GM18858 (cell line): Measurements from ENCODE around the gene APOL4.
"Not testable (repeated sequence)": the region's sequence is repeated elsewhere in the genome, so short reads cannot be mapped to it uniquely, and the experiment has no call there.

ENCODE experiments used
- ATAC-seq: cut with Tn5 transposase; IDR thresholded peaks from one replicate; pipeline ENCODE4 v1.9.1; 2021; ENCODE audit not compliant: unreplicated experiment

Gene APOL4

DNA sequence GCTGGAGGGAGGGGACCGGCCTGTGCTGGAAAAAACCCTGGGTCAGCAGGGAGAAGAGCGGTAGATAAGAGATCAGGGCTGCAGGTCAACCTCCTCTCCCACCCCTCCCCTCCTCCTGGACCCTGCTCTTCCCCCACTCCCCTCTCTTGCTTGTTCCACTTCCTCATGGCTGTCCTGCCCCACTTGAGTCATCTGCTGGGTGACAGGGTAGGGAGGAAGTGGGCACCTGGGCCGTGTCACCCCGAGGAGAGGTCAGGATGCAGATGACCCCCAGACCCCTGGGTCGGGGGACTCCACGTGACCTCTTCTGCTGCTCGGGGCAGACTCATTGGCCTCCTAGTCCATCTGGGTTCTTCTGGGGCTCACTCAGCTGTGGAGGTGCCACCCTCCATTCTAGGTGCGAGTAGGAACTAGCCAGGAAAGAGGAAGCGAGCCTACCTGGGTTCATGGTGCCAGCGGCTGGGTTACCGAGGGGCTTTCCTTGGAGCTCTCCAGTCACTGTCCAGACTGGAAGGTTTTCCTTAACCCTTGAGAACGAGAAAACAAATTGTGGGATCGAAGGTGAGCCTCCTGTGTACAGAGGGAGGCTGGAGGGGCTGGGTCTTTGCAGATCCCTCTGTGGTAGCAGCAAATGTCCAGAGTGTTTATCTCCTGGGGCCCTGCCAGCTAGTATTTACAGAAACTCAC lies 31.2 kb upstream of the APOL4 start:
- ATAC-seq: no peak

DNA sequence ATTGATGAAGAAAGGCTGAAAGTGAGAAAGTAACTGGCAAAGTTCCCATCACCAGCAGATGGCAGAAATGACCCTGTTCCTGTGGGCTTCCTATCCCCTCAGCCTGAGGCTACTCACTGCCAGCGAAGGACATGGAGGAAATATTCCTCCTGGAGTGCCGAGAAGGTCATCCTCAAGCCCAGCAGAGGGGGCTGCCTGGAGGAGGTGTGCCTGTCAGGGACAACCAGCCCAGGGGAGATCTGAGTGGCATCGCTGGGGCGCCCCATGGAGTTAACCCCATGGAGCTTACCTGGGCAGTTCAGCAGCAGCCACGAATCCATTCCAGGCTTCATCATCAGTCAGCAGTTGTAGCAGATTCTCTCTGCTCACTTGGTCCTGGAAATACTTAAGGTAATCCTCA lies 29.4 kb upstream of the APOL4 start:
- not testable (repeated sequence) for ATAC-seq

DNA sequence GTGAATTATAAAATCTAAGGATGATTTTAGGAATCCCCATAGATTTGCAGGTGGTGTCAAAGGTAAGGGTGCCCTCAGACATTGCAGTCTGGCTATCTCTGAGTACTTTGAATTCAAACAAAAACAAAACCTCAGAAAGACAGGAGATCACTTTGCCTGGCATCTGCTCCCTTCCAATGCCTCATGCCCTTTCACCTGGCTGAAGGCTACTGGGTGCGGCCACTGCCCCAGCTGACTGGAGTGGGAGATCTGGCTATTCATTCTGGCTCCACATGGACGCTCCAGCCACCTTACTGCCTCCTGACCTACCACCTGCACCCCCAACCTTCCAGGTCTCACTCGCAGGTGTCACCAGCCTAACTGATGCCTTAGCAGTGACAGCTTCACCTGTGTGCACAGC lies 28.0 kb upstream of the APOL4 start:
- not testable (repeated sequence) for ATAC-seq

DNA sequence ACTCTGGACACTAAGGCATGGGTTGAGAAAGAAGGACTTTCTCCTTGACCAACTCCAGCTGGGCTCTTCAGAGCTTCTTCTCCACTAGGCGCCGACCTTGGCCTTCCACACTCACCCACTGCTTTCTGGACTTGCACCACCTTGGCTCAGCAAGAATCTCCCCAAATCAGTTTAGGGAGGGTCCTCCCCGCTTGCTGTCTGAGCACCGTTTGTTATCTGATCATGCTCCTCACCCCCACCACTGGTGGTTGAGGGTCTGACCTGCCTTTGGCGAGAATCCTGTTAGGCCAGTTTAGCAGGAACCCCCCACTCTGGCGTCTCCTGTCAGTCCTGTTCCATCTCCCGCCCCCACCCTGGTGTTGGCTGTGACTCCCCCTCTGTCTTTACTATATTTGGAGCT lies 27.3 kb upstream of the APOL4 start:
- no peak for ATAC-seq

DNA sequence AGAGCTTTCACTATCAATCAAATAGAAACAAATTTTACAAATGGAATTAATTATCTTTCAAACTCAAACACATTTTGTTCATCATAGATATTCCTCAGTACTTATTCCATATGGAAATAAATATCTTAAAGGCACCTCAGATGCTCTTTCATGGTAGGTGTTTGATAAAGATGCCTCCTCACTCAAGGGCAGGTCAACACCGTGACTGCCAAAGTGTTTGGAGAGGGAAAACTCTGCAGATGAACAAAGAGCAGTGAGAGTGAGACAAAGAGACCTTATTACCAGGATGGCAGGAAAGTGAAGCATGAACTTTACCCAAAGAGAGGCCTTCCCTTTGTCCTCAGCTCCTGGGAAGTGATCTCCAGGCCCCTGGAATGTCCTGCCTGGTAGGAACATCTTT lies 26.8 kb upstream of the APOL4 start:
- ATAC-seq: not testable (repeated sequence)

DNA sequence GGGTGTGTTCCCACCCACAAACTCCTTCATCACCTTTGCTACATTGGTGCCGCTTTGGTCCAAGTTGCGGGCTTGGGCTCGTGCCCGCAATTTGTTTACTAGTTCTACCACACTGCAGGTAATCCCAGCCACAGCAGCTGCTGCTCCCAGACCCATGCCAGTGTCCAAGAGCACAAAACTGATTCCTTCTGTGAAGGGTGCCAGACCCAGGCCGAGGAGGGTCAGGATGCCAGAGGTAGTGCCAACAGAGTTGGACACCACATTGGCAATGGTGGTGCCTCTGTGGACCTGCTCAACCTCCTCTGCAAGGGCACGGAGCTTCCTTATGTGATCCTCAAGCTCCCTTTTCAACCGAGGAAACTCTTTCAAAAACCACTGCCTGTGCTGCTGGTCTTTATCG lies 26.2 kb upstream of the APOL4 start:
- ATAC-seq: no peak

DNA sequence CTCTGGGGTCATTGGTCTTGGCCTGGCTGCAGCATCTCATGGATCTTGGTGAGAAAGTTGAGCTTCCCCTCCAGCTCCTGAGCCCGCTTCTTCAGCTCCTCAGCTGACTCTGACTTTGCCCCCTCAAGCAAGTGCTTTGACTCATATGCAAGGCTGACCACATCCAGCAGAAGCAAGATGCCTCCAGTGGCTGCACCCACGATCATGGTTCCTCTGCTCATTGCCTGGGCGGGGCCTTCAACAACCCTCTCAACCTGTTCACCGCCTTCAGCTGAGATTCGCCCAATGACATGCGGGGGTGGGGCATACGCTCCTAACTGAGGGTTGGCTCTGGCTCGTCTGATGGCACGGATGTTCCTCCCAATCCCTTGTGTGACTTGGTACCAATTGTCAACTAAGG lies 25.8 kb upstream of the APOL4 start:
- no peak for ATAC-seq

DNA sequence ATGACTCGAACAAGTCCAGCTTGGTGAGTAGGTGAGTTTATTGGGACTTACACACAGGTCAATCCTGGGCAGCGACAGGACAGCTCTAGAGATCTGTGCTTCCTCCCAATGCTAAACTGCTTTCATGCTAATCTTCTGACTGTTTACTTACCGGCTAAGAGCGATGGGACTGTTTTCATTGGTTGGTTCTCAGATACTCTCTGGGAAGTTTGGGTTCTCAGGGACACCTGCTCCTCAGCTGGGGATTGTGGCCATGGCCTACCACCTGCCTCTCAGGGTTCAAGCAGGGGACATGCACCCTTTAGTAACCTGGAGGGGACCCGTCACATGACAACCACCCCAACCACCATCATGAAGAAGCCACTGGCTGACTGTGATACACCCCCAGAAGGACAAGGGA lies 24.6 kb upstream of the APOL4 start:
- ATAC-seq: no peak

DNA sequence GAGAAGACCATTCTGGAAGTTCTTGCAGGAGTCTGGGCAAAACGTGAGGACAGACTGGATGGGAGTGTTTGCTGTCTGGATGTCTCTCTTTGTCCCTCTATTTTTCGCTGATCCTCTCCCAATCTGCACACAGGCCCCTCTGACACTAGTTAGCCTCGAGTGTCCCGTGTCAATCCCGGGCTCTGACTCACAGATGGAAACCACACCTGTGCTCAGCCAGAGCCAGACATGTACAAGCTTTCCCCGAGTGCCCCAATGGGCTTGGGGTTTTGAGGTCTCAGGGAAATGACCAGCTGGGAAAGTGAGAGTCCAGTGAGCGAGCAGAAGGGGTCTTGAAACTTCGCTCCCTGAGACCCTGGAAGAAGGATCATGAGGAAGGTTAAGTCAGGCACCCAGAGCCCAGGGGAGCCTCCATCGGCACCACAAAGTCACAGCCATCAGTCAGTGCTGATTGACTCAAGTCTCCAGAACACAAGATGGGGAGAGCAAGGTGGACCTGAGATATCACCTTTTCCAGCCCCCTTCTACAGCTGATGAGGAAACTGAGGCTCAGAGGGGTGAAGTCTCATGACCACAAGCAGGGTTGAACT lies 23.8 kb upstream of the APOL4 start:
- no peak for ATAC-seq

DNA sequence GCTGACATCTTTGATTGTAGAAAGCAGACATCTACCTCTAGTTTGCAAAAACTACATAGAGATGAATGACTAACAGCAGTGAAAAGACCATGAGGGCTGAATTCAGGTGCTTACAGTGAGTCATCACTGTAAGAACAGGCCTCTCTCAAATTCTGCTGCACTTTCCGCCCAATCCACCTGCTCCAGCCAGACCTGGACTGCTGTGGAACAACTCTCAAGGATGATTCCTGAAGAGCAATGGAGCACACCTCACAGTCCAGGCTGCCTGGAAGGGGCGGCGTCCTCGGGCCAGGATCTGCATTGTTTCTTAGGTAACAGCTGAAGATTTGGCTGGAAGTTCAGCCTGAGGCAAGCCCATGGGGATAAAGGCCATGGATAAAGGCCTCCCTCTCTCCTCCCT lies 22.6 kb upstream of the APOL4 start:
- no peak for ATAC-seq

DNA sequence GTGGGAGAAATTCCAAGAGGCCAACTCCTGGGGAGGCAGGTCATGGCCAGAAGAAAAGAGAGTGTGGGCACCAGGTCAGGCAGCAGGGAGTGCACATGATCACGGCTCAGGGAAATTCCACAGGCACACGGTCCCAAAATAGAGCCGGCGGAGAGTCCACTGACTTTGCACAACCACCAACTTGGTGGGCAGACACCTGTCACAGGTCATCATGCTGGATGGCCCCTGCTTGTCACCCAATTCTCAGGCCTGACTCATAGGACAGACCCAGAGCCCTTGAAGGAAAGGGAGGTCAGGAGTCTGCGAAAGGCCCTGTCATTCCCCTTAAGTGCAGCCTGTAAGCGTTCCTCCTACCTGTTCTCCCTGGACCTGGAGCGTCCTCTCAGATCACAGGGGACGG lies 21.9 kb upstream of the APOL4 start:
- ATAC-seq: no peak

DNA sequence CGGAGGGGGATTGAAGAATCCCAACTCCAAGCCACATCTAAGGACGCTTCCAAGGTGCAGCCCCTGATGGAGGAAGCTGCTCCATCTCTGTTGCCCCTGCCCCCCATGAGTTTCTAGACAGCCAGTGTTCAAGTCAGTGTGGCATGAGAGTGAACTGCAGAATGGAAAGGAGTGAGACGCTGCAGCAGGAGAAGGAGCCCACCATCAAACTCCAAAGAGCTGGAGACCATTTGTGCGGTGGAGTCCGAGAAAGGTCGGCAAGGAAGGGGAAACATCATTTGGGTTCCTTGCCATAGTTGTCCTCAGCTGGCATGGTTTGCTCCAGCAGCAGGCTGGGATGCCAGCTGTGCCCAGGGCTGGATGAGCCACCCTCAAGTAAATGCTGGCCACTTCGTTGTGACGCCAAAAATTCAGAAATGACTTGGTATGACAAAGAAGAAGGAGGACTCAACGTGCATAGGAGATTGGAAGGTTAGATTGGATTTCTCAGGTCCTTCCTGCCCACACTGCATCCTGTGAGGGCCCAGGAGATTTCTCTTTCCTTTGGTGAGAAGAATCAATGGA lies 21.4 kb upstream of the APOL4 start:
- ATAC-seq: no peak

DNA sequence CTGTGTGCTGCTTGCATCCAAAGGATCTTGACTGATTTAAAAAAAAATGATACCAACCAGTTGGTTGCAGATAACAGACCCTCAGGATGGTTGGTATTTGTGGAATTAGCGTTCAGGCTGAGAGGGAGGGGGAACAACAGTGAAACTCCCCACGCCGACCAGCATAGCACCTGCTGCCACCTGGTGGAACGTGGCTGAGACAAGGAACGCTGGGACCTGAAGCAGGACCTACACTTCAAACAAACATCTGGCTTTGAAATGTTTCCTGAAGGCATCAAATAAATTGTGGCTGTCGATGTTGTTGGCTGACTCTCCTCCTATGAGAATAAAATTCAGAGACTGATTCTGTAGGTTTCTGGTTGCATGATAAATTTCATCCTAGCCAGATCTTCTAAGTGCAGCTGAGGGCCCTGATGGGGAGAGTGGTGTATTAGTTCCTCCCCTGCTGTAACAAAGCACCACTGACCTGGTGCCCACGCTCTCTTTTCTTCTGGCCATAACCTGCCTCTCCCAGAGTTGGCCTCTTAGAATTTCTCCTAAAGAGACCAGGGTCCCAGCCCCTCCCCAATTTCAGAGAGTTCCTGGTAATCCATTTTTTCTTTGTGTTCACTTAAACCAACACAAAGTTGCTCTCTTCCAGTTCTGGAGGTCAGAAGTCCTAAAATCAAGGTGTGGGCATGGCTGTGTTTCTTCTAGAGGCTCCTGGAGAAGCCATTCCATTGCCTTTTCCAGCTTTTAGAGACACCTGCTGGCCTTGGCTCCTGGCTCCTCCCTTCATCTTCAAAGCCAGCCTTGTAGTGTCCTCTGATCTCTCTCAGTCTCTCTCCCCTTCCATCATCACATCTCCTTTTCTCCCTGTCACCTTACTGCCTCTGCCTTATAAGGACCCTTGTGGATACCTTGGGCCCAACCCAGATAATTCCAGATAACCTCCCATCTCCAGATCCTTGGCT lies 20.5 kb upstream of the APOL4 start:
- no peak for ATAC-seq

DNA sequence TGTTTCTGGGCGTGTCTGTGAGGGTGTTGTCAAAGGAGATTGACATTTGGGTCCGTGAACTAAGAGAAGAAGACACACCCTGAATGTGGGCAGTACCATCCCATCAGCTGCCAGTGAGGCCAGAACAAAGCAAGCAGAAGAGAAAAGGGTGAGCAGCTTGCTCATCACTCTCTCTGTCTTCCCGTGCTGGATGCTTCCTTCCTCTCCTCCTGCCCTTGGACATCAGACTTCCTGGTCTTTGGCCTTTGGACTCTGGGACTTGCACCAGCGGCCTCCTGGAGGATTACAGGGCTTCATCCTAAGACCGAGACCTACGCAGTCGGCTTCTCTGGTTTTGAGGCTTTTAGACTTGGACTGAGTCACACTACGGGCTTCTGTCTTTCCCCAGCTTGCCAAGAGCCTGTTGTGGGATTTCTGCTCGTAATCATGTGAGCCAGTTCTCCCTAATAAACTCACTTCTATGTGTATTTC lies 18.9 kb upstream of the APOL4 start:
- ATAC-seq: no peak

DNA sequence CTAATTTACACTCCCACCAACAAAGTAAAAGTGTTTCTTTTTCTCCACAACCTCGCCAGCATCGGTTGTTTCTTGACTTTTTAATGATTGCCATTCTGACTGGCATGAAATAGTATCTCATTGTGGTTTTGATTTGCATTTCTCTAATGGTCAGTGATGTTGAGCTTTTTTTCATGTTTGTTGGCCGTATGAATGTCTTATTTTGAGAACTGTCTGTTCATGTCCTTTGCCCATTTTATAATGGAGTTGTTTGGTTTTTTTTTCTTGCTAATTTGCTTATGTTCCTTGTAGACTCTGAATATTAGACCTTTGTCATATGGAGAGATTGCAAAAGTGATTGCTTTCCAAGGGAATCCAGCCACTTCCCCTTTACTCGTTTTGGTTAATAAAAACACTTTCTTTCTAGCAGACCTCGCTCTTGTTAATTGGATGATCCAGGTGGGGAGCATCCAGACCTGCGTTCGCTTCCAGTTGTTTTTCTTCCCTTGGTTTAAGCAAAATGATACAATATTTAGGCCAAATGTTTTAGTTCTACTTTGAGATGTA lies 17.1 kb upstream of the APOL4 start:
- no peak for ATAC-seq

DNA sequence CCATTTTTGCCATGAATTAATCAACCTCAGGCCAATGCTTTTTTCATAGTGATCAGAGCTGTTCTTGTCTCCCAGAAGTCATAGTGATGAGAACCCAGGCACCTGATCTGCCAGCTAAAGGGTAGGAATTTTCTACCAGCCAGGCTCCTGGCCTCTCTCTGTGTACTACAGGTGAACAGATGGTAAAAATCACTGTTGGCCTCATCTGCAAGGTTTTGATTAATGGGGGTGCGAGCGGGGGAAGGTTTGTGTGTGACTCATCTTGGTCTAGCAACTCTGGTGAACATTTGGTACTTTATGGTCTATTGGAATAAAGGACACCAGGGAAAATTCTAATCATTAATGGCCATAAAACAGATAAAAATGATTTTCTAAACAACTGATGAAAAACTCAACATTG lies 14.4 kb upstream of the APOL4 start:
- ATAC-seq: no peak

DNA sequence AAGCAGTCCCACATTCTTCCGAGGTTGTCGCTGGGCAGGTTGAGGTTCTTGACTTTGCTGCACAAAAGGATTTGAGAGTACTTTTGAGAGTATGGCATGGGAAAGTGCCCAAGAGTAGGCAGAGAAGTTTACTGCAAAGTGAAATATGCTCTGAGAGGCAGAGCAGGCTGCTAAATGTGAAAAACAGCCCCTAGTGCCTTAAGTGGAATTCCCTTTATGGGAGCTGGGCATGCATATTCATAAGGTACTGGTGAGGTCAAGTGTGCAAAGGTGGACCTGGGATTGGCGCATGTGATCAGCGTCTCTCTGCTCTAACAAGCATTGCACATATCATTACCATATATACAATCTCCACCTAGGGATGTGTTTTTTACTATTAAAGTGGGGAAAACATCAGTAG lies 12.0 kb upstream of the APOL4 start:
- ATAC-seq: no peak

DNA sequence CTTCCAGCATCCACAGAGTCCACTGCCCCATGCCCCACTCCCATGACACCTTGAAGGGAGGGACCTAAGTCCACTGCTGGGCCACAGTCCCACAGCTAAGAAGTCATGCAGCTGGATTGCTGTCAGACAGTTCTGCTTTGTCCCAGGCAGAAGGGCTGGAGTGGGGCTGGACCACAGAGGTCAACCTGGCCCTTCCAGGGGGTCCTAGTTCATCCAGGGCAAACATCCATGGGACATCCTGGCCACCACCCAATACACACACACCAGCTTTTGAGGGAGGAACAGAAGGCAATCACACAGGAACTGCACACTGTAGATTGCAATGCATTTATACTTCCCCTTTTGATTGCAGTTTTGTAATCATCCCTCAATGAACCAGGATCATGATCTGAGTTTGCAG lies 11.3 kb upstream of the APOL4 start:
- ATAC-seq: no peak

DNA sequence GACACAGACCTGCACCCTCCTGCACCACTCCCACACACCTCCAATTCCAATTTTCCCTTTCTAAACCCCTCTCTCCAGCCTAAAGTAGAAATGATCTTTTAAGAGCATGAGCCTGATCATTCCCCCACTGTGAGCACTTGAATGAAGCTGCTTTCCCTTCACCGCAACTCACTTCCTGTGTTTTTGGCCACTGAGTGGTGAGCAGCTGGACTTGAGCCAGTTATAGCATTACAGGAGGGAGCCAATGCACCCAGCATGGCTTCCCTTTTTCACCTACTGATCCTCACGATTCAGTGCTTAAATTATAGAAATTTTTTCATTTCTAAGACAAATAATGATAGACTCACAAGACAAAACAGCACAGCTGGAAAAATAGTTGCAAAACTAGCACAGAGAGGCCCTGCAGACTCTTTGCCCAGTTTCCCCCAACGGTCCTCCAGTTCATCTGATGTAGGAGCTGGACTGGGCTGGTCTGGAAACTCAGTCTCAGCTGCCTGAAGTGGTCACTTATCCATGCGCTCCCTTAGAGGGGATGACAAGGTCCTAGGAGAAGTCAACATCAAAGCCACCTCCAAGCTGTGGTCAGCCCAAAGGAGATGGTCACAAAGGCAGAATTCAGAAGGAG lies 9.7 kb upstream of the APOL4 start:
- ATAC-seq: no peak

DNA sequence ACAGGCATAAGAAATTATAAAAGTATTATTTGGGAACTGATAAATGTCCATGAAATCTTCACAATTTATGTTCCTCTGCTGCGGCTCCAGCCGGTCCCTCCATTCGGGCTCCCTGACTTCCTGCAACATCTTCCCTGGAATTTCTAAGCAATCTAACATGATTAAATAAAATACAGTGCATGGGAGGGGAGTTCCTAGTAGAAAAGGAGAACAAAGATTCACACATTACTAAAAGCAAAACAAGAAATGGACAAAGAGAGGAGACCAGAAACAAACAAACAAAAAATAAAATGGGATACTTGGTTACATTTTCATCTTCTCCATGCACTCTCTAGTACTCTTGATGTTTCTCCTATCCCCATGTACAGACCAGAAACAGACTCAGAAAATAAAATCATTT lies 8.6 kb upstream of the APOL4 start:
- no peak for ATAC-seq

DNA sequence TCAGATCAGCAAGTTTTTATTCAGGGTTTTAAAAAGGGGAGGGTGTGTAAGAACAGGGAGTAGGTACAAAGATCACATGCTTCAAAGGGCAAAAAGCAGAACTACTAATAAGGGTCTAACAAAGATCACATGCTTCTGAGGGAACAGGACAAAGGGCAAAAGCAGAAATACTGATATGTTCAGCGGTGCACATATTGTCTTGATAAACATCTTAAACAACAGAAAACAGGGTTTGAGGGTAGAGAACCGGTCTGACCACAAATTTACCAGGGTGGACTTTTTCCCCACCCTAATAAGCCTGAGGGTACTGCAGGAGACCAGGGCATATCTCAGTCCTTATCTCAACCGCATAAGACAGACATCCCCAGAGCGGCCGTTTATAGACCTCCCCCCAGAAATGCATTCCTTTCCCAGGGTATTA lies 7.9 kb upstream of the APOL4 start:
- not testable (repeated sequence) for ATAC-seq
